ENCODE results near the gene MYO15A. TPM values are rescaled to one million over a fixed set of nuclear protein-coding genes. Genes with fewer than 3 reads are reported as not detected.

Gene MYO15A
- total RNA-seq, 1 donor from 2014 or later, result 1.8 TPM

DNA sequence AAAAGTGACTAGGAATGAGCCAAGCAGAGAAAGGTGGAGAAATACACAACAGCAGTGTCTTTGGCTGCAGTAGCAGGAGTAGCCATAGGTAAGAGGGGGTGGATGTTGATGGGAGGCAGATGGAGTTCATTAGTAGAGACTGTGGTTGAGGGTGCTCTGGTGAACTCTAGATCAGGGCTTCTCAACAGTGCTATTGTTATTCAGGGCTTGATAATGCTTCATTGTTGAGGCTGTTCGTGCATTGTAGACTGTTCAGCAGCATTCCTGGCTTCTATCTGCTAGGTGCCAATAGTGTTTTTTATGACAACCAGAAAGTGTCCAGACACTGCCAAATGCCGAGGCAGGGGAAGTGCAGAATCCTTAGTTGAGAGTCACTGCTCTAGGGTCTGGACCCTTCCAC lies 78.7 kb downstream of the MYO15A start:
- no peaks in the 10 kb centered on the region for H3K9me3 Mint-ChIP-seq
- TF ChIP-seq, protein P1, sequence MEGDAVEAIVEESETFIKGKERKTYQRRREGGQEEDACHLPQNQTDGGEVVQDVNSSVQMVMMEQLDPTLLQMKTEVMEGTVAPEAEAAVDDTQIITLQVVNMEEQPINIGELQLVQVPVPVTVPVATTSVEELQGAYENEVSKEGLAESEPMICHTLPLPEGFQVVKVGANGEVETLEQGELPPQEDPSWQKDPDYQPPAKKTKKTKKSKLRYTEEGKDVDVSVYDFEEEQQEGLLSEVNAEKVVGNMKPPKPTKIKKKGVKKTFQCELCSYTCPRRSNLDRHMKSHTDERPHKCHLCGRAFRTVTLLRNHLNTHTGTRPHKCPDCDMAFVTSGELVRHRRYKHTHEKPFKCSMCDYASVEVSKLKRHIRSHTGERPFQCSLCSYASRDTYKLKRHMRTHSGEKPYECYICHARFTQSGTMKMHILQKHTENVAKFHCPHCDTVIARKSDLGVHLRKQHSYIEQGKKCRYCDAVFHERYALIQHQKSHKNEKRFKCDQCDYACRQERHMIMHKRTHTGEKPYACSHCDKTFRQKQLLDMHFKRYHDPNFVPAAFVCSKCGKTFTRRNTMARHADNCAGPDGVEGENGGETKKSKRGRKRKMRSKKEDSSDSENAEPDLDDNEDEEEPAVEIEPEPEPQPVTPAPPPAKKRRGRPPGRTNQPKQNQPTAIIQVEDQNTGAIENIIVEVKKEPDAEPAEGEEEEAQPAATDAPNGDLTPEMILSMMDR (conservative IDR thresholded peaks at IDR 0.05), result no peak
- peaks cover 3% of the 10 kb centered on the region for H3K27me3 Mint-ChIP-seq
- peaks cover 25% of the 10 kb centered on the region for H3K36me3 Mint-ChIP-seq
- no peak for DNase-seq (ENCODE audit: extremely low spot score, unreplicated experiment)
- peaks cover 54% of the 10 kb centered on the region for H3K4me1 Mint-ChIP-seq (ENCODE audit: unreplicated experiment)
- peak overlapping the region; percentile 99 for H3K4me3 Mint-ChIP-seq
- peak overlapping the region; percentile 5 for H3K27ac Mint-ChIP-seq

DNA sequence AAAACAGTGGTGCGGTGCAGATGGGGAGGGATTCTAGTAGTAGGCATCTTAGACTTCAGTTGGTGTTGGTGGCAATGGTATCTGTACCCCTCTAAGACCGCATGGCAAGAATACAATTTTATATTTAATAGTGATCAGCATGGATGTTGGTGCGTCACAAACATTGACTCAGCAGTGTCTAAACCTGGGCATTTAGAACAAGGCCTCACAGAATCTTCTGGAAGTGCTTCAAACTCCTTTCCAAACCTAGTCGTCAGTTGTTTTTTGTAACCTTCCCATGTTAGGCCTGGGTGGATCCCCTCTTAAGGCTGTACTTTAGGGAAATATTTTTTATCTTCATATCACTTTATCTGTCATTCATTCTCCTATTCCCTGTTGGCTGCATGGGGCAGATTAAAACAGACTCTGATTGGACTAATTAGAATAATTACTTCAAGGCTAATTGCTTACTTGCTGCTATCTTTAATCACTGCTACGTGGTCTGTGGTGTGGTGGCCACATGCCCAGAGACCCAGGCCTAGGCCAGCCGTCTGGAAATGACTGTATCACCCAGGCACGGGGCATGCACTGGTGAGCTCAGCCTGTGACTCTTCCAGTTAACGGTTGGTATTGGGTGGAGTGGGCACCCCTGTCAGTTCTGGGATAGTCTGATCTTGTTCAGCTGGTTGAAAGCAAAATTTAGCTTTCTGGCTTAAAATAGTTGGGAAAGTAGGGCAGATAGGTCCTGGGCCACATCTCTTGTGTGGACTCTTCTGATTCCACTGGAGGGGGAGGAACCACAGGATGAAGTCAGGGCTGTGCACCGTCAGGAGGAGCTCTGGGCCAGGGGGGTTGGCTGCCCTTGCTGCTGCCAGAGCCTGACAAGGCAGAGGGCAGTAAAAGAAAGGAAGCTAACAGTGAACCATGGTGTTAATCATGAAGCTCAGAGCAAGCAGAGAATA lies 79.5 kb downstream of the MYO15A start:
- Mint-ChIP-seq H3K4me3 (peak overlapping the region; percentile 99), H3K27me3 (peaks cover 3% of the 10 kb centered on the region), H3K36me3 (peaks cover 25% of the 10 kb centered on the region), H3K4me1 (ENCODE audit: unreplicated experiment) (peaks cover 53% of the 10 kb centered on the region), H3K27ac (peak overlapping the region; percentile 53), H3K9me3 (no peaks in the 10 kb centered on the region)
- TF ChIP-seq, protein P1 (conservative IDR thresholded peaks at IDR 0.05), result no peak
- no peak for DNase-seq (ENCODE audit: extremely low spot score, unreplicated experiment)

DNA sequence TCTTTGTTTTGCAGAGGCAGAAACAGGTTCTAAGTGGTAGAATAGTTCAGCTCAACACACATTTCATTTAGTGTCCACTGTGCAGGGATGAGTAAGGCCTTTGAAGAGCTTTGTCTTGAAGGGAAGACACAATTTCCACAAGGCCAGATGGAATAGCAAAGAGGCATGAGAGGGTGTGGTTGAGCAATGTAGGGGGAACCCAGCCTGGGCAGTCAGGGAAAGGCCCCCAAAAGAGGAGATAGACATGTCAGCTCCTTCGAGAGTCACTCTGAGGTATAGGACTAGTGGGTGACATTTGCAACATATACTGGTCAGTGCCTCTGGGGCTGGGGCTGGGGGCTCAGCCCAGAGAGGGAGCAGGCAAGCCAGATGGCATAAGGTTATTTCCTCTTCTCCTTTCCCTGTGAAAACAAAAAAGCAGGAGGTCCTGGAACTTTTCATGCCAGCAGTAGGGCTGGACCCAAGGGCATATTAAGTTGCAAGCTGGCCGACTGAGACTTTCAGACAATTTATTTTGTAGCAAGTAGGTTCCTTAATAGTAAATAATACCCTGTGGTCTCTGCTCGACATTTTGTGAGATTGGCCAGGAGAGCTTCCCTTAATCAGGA lies 82.2 kb downstream of the MYO15A start:
- TF ChIP-seq, protein P1 (conservative IDR thresholded peaks at IDR 0.05), result no peak
- H3K9me3 Mint-ChIP-seq, result no peaks in the 10 kb centered on the region
- peaks cover 35% of the 10 kb centered on the region for H3K36me3 Mint-ChIP-seq
- peaks cover 47% of the 10 kb centered on the region for H3K4me1 Mint-ChIP-seq (ENCODE audit: unreplicated experiment)
- H3K27ac Mint-ChIP-seq, result peak overlapping the region; percentile 50
- H3K27me3 Mint-ChIP-seq, result no peaks in the 10 kb centered on the region
- H3K4me3 Mint-ChIP-seq, result peak overlapping the region; percentile 20
- DNase-seq (ENCODE audit: extremely low spot score, unreplicated experiment), result no peak

DNA sequence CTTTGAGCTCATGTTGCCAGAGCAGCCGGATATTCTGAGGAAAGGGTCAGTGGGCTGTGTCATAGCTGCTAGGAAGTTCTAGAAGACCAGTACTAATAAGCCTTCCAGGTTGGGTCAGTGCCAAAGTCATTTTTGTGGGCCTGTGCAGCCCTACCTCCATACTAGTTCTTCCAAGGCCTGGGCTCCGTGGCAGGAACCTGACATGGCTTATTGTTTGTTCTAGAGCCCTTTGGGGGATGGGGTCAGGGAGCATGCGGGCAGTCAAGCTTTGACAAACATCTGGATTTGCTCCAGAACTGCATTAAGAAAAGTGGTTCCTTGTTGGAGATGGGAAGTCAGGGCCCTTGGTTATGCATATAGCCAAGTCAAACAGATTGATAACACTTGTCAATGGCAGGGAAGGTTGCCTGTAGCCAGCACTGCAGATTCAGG lies 82.7 kb downstream of the MYO15A start:
- H3K9me3 Mint-ChIP-seq, result no peaks in the 10 kb centered on the region
- peak overlapping the region; percentile 20 for H3K4me3 Mint-ChIP-seq
- H3K27ac Mint-ChIP-seq, result peak overlapping the region; percentile 50
- no peaks in the 10 kb centered on the region for H3K27me3 Mint-ChIP-seq
- H3K36me3 Mint-ChIP-seq, result peaks cover 35% of the 10 kb centered on the region
- TF ChIP-seq, protein P1 (conservative IDR thresholded peaks at IDR 0.05), result no peak
- peaks cover 42% of the 10 kb centered on the region for H3K4me1 Mint-ChIP-seq (ENCODE audit: unreplicated experiment)
- no peak for DNase-seq (ENCODE audit: extremely low spot score, unreplicated experiment)

DNA sequence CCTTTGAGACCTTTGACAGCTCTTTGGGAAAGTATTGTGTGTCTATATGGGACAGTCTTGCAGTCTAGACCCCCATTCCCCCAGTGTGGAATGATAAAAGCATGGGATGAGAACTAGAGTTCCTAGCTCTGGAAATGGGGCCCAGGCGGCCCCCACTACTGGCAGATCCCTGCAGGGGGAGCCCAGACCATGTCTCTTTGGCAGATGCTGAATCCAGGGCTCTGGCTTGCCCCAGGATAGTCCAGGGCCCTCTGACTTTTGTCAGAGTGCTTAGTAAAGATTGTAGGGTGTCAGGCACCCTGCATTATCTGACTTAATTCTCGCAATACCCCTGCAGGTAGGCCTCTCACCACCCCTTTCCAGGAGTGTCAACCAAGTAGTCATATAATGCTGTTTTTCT lies 83.4 kb downstream of the MYO15A start:
- Mint-ChIP-seq H3K36me3 (peaks cover 33% of the 10 kb centered on the region), H3K27me3 (no peaks in the 10 kb centered on the region), H3K4me1 (ENCODE audit: unreplicated experiment) (peaks cover 35% of the 10 kb centered on the region), H3K9me3 (no peaks in the 10 kb centered on the region), H3K27ac (no peak overlapping the region), H3K4me3 (no peak overlapping the region)
- no peak for DNase-seq (ENCODE audit: extremely low spot score, unreplicated experiment)
- TF ChIP-seq, protein P1 (conservative IDR thresholded peaks at IDR 0.05), result peak; percentile 55
